ENCODE results near the gene TFEC.
"Not testable (repeated sequence)": the region's sequence is repeated elsewhere in the genome, so short reads cannot be mapped to it uniquely, and the experiment has no call there.

TFEC gene, protein sequence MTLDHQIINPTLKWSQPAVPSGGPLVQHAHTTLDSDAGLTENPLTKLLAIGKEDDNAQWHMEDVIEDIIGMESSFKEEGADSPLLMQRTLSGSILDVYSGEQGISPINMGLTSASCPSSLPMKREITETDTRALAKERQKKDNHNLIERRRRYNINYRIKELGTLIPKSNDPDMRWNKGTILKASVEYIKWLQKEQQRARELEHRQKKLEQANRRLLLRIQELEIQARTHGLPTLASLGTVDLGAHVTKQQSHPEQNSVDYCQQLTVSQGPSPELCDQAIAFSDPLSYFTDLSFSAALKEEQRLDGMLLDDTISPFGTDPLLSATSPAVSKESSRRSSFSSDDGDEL

DNA sequence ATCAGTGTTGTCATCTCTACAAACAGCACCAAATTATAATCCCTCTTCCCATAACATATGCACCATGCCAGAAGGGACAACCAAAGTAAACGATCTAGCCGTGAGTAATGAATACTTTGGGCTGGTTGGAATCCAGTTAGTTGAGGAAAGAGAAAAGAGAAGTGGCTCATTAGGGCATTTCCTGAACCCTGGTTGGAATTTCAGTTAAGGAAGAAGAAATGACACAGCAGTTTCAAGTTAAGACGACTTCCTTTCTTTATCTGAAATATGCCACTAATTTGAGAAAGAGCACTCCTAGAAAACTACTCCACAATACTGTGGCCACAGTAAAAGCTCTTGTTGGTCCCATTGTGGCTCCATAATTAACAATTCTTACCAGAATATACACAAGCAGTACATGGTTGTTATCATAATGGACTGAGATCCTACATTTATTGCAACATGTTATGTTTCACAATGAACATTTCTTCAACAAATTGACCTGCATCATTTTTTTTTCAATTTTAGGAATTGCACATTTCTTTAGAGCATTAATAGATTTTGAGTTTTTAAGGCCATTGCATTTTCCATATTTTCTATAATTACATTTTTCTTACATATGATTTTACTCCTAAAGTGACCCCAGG lies at the start of gene TFEC:
Gene TFEC, minus strand, starts transcription at position 113 of the 626 bp plus-strand sequence. CDS start 46,322 bp downstream, outside the sequence.
- DNase-seq = peak; percentile 13

DNA sequence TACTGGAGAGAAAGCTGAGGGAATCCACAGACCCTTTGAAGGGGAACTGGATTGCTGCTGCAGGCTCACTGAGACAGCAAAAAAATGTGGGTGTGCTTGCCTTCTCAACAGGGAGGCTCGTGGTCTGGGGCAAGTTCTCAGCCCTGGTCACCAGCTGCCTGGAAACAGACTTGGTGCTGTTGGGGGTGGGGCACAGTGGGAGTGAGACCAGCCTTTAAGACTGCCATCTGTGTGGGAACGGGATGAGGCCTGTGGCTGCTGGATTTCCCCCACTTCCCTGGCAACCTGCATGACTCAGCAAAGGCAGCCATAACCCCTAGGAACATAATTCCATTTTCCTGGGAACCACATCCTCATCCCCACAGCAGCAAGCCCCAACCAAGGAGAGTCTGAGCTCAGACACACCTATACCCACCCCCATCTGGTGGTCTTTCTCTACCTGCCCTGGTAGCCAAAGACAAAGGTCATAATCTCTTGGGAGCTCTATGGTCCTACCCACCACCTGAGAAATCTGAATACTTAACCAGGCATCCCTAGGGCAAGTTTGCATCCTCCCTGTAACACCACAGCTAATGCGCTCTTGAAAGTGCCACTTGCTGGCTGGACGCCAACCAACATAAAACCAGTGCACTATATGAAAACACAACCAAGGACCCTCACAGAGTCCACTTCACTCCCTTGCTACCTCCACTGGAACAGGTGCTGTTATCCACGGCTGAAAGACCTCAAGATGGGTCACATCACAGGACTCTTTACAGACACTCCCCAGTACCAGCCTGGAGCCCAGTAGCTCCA lies 45.0 kb upstream of the TFEC start:
- DNase-seq = peak; percentile 2

DNA sequence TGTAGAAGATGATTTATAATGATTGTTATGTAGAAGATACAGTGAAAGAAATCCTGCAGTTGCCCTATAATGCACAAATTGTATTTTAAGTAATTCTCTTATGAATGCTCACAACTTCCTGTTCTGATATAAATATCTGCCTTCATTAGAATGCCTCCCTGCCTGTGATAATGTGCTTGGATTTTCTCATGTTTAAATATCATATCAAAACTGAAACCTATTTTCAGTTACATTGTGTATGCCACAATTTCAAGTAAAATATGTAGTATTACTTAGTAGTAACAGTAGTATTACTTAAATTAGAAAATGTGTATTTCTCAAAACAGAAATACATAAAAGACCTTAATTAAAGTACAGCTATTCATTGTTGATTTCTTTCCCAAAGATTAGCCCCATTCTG lies 41.1 kb upstream of the TFEC start:
- DNase-seq = no peak

DNA sequence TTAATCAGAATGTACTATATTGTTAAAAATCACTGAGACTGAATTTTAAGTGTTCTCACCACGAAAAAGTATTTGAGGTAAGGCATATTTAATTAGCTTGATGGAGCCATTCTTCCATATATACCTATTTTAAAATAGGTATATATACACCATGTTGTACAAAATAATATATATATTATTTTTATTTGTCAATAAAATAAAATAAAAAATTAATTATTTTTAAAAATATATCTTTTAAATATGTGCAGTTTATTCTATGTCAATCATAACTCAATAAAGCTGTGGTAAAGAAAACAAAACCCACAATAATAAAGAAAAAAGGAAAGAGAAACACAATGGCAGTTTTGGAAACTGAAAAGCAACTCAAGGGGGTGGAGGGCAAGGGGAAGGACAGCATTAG lies 33.6 kb upstream of the TFEC start:
- DNase-seq = no peak

DNA sequence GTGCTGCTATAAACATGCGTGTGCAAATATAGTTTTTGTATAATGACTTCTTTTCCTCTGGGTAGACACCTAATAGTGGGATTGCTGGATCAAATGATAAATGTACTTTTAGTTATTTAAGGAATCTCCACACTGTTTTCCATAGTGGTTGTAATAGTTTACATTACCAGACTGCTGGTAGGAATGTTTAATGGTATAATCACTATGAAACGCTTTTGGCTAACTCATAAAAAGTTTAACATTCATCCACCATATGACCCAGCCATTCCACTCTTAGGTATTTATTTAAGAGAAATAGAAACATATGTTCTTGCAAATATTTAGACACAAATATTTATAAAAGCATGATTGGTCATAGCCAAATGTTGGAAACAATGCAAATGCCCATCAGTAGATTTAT lies 32.1 kb upstream of the TFEC start:
- no peak for DNase-seq

DNA sequence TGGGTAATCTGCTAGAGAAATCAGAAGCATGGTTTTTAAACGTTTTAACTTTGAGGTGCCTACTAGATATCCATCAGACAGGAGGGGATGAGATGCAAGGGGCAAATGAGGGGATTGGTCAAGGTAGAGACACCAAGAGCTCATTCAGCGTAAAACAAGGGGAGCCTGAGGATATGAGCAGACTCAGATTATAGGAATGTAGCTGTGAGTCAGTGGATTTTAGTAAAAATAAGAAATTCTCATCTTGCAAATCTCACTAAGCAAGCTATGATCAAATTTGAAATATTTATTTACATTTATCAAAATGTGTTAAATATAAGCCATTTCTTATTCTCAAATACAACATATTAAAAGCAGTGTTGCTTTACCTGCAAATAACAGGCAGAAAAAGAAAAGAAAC lies 21.4 kb upstream of the TFEC start:
- DNase-seq = no peak

DNA sequence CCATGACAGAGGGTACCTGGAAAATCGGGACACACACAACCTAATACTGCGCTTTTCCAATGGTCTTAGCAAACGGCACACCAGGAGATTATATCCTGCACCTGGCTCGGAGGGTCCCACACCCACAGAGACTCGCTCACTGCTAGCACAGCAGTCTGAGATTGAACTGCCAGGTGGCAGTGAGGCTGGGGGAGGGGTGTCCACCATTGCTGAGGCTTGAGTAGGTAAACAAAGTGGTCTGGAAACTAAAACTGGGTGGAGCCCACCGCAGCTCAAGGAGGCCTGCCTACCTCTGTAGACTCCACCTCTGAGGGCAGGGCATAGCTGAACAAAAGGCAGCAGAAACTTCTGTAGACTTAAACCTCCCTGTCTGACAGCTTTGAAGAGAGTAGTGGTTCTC lies 16.7 kb upstream of the TFEC start:
- not testable (repeated sequence) for DNase-seq

DNA sequence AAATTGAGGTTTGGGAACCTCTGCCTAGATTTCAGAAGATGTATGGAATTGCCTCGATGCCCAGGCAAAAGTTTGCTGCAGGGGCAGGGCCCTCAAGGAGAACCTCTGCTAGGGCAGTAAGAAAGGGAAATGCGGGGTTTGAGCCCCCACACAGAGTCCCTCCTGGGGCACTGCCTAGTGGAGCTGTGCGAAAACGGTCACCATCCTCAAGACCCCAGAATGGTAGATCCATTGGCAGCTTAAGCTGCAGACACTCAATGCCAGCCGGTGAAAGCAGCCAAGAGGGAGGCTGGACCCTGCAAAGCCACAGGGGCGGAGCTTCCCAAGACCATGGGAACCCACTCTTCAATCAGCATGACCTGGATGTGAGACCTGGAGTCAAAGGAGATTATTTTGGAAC lies 15.0 kb upstream of the TFEC start:
- DNase-seq = no peak

DNA sequence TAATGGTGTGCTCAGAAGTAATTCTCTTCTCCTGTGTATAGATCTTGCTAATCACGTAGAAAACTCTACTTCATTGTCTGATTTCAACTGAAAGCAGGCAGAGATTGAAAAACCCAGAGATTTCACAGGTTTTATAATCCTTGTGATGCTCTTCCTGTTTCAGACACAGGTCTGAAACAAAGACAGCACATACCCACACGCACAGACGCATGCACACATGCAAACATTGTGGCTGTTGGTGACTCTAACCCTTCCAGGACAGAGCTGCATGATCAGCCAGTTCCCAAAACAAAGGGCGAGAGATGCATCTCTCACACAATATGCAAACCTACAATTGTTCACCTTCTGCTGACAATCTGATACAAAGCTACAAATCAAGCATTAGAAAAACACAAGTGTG lies 11.1 kb upstream of the TFEC start:
- no peak for DNase-seq

DNA sequence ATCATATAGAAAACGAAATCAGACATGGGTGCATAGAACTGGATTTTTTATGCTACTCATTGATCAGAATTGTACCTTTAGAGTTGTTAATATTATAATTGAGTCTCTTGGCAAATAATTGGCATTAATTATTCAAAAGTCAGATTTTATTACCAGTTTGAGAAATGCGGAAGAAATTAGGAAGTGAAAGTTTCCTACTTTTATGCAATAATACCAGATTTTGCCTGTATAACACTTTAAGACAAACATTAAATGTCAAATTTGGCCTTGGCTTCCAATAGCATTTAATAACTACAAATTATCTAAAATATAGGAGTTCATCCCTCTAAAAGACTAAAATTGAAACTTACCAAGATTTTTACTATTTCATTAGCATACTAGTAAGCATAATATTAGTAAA lies 6.8 kb upstream of the TFEC start:
- DNase-seq = no peak

DNA sequence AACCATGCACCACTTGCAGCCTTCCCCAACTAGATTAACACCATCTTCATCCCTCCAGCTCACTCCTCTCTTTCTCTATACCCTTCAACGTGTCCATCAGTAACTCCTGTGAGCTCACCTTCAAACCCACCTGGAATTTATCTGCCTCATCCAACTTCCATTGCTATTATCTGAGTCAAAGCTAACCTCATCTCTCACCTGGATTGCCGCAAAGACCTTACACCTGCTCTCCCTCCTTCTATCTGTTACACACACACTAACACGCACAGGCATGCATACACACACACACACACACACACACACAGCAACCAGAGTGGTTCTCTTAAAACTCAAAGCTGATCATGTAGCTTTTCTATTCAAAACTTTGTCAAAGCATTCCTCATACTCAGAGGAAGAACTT lies 3.8 kb upstream of the TFEC start:
- no peak for DNase-seq

DNA sequence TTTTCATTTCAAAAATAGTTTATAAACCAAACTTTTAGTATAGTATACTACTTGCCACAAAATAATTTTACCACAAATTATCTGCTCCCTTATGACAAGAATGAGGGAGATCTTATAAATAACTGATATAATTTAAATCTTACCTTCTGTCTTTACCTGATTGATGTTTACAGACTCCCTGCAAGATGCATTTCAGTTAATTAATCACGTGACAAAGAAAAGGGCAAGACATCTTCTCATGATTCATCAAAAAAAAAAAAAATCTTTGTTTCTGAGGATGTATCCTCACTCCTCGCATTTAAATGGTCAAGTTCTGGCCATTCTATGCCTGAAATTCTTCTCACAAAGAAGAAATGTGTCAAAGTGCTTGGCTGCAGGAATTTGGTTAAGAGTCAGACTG lies 2.3 kb upstream of the TFEC start:
- DNase-seq = no peak

DNA sequence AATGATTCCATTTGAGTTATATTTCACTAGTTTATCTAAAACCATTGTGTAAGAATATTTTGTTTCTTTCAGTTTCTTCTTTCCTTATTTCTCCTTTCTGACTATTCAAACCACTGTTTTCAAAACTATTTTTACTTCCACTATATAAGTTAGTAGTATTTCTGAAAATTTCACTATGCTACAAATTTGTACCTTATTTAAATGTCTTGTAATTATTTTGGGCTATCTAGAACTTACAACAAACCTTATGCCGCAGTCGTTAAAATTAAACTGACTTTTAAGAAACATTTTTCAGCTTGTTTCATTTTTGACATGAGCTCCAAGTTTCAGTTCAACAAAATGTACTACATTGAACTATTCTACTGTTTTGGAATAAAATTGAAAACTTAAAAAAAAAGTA lies 1.8 kb downstream of the TFEC start:
- no peak for DNase-seq

DNA sequence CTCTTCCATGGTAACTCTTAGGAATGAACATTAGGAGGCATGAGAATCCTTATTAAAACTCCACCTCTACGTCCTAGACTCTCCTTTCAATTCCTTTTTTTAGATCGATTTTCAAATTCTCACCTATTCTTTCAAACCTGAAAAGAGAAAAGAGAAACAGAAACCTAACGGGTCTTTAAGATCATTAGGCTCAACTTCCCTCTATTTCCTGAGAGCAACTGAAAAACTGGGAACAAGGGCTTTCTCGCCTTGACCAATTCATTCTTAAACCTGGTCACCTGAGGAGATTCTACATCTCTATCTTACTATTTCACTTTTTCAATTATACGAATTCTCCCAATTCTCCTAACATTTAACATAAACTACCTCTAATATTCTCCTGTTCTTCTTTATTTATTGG lies 2.8 kb downstream of the TFEC start:
- no peak for DNase-seq

DNA sequence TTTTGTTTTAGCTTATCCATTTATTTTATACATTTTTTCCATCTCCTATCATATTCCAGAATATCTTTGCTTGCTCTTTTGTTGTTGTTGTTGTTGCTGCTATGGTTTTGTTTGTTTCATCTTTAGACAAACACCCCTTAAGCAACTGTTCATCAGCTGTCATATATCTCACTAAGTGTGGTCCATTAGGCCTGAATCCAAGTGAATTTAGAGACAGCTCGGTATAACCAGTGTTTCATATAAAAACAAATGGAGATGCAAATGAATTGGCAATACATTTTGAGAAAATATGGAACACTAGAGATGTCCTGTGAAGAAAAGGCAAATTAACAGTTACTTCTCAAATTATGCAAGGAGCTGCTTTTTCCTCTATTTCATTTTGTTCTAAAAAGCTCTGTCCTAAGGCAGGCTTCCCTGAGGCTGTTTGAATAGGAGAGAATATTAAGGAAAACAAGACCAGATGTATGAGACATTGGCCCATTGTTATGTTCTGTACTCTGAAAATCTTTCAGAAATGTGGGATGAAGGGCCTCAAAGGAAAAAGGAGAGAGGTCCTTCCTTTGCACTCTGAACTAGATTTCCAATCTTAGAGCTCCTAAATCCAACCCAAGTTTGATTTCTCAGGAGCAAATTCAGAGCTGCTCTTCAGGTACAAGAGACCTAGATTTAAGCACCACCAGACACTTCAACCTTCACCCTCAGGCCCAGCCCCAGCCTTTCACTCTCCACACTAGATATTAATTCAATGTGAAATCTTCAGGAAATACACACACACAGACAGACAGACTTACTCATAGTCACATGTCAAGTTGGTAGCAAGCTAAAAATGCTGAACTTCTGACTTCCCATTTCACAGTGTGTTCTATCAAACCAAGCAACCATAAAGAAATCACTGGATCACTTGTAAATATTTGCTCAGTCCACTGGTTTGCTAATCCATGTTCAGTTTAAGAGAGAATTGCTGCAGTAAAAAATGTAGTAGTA lies 5.4 kb downstream of the TFEC start:
- DNase-seq = no peak

DNA sequence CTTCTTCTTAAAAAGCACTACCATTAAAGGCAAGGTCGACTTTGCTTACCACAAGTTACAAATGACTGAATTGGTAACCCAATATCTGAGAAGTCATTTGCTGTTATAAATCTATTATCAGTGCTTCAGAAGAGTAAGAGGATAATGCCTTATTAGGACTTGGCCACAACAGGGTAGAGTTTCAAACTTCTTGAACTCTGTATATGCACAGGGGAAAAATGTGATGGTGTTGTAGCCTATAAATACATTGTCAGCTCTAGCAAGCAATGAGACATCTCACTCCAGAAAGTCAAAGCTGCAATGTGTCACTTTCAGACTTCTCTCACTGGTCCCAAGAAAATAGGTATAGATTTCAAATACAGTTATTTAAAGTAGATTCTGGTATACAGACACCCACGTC lies 9.3 kb downstream of the TFEC start:
- DNase-seq = no peak

DNA sequence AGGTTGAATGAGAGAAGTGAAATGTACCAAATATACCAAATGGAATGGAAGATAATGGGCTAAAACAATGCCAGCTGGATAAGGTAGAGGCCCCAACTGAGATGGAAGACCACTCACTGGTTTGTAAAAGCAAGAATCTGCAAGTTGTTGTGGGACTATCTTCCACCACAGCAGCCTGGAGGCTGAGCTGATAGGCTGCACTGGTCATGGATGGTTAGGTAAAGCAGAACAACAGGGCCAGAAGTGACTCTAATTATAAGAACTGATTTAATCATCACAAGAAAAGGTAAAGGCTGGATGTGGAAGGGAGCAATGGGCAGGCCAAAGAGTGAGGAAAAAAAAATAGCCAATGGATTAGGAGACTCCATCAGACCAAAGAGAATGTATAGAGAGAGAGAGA lies 11.8 kb downstream of the TFEC start:
- no peak for DNase-seq

DNA sequence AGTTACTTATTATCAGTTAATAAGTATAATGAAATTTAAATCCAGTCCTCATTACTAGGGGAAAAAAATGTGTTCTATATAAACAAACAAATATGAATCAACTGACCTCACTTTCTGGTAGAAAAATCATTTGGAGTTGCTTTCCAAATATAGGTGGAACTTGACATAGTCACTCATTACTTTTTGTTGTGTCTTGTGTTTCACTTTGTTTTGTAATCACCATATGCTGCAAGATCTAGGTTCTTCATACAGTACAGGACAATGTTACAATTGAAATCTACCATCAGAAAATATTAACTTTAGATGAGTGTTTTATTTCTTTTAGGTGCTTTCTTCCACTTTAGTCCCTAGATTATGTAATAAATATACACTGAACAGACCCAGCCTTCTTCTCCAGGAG lies 16.9 kb downstream of the TFEC start:
- DNase-seq = no peak

DNA sequence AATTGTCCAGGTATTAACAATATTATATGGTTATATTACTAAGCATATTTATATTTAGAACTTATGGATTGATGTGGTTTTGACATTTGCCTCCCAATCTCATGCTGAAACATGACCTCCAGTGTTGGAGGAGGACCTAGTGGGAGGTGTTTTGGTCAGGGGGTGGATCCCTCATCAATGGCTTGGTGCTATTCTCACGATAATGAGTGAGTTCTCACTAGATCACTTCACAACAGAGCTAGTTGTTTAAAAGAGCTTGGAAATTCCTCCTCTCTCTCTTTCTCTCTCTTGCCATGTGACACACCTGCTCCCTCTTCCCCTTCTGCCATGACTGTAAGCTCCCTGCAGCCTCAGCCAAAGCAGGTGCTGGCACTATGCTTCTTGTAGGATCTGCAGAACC lies 19.0 kb downstream of the TFEC start:
- no peak for DNase-seq

DNA sequence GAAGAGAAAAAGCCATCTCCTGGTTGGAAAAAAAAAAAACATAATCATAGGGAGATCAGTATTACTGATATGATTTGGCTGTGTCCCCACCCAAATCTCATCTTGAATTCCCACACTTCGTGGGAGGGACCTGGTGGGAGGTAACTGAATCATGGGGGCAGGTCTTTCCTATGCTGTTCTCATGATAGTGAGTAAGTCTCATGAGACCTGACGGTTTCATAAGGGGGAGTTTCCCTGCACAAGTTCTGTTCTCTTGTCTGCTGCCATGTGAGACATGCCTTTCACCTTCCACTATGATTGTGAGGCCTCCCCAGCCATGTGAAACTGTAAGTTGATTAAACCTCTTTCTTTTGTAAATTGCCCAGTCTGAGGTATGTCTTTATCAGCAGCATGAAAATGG lies 25.8 kb downstream of the TFEC start:
- DNase-seq = not testable (repeated sequence)

DNA sequence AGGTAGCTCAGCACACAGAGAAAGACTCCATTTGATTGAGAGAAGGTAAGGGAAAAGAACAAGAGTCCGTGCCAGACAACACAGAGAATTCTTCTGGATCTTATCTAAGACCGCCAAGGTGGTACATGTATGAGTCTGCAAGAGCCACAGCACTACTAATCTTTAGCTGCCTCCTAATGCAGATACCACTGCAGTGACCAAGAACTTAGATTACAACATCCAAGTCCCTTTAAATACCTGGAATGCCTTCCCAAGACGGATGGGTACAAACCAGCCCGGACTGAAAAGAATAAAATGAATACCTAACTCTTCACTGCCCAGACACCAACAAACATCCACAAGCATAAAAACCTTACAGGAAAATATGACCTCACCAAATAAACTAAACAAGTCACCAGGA lies 33.3 kb downstream of the TFEC start:
- DNase-seq = no peak

DNA sequence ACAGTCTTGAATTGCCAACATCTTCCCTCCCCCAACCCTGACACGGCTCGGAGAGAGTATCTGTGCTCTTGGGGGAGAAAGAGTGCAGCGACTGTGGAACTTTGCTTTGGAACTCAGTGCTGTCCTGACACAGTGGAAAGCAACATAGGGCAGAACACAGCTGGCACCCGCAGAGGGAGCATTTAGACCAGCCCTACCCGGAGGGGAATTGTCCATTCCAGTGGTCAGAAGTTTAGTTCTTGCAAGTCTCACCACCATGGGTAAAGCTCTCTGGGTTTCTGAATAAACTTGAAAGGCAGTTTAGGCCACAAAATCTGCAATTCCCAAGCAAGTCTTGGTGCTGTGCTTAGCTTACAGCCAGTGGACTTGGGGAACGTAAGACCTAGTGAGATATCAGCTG lies 34.9 kb downstream of the TFEC start:
- no peak for DNase-seq

DNA sequence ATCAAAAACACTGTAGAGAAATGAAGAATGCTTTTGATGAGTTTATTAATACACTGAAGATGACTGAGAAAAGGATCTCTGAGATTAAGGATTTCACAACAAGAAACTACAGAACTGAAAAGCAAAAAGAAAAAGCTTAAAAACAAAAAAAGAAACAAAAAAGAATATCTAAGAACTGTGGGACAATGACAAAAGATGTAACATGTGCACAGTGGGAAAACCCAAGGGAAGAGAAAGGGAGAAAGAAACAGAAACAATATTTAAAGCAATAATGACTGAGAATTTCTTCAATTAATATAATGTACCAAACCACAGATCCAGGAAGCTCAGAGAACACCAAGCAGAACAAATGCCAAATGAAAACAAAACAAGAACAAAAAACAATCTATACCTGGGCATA lies 42.2 kb downstream of the TFEC start:
- no peak for DNase-seq

Data from fibroblast of skin of right quadriceps (primary cell).